VCaP (cell line): ENCODE data around the gene LCN9.

Experiments
- H3K27ac ChIP-seq: fragments of 450-650 bp; 2 replicates; pipeline ENCODE4 v1.5.1; 2017
- TF ChIP-seq, protein P1 (sequence below): fragments of 450-650 bp; conservative IDR thresholded peaks from 2 replicates; pipeline ENCODE4 v1.5.1; 2017; ENCODE audit warnings: mild to moderate bottlenecking, moderate library complexity

Gene LCN9, protein sequence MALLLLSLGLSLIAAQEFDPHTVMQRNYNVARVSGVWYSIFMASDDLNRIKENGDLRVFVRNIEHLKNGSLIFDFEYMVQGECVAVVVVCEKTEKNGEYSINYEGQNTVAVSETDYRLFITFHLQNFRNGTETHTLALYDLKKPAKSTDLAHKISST

DNA sequence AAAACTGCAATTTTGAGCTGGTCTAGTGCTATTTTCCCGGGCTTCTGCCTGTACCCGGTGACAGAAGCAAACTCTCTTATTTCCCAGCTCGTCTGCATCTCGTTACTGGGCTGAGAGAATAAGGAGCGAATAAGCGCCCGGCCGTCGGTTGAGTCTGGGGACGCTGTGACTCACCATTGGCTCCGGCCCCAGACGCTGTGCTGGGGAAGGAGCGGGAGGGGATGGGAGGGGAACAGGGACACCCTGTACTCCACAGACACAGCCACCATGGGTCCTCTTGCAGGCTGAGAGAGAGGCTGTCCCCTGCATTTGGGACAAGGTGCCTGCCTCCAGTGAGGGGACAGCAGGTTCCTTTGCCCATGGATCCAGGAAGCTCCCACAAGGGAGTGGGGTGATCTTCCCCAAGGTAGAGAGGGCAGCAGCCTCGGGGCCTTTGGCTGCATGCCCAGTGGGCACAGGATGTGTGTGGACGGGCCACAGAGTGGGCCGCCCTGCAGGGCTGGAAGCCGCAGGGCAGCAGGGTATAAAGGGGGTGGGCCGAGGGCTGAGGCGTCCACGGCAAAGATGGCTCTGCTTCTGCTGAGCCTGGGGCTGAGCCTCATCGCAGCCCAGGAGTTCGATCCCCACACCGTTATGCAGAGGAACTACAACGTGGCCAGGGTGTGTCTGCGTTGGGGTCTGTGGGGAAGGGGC, at the start of gene LCN9:
TSS of gene LCN9 (plus strand) at position 552 of the 693 bp plus-strand sequence. CDS start at position 565, 13 bp downstream.
- no peak within 1 kb of the TSS for H3K27ac ChIP-seq
- TF ChIP-seq, protein P1, sequence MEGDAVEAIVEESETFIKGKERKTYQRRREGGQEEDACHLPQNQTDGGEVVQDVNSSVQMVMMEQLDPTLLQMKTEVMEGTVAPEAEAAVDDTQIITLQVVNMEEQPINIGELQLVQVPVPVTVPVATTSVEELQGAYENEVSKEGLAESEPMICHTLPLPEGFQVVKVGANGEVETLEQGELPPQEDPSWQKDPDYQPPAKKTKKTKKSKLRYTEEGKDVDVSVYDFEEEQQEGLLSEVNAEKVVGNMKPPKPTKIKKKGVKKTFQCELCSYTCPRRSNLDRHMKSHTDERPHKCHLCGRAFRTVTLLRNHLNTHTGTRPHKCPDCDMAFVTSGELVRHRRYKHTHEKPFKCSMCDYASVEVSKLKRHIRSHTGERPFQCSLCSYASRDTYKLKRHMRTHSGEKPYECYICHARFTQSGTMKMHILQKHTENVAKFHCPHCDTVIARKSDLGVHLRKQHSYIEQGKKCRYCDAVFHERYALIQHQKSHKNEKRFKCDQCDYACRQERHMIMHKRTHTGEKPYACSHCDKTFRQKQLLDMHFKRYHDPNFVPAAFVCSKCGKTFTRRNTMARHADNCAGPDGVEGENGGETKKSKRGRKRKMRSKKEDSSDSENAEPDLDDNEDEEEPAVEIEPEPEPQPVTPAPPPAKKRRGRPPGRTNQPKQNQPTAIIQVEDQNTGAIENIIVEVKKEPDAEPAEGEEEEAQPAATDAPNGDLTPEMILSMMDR, result no peak

DNA sequence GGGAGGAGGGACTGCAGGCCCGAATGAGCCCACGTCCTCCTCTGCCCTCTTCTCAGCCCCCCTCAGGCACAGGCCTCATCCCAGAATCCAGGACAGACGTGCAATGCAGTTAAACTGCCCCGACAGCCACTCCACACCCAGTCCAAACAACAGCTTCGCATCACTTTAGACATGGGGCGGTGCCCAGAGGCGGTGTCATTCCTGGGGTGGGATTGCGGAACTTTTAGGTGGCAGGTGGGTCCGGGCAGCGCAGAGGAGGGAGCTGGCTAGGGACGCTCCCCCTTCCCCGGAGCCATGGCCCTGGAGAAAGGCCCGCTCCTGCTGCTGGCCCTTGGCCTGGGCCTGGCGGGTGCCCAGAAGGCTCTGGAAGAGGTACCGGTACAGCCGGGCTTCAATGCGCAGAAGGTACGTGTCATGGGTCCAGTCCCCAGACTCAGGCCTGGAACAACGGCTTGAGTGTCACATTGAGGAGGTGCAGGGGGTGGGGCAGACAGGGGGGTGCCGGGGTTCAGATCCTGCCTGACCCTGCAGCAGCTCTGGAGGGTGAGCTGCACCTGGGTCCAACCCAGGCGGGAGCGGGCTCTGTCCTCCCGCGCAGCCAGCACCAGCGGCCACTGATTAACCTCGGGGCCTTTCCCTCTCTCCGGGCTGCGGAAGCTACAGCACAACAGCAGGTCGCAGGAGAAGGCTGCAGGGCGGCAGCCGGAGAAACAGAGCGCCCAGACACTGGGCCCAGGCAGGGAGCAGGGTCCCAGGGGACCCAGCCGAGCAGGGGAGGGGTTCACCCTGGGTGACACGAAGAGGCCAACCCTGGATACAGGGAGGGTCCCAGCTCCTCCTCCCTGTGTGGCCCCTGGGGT, 48.9 kb upstream of the LCN9 start:
- no peak overlapping the region for H3K27ac ChIP-seq

DNA sequence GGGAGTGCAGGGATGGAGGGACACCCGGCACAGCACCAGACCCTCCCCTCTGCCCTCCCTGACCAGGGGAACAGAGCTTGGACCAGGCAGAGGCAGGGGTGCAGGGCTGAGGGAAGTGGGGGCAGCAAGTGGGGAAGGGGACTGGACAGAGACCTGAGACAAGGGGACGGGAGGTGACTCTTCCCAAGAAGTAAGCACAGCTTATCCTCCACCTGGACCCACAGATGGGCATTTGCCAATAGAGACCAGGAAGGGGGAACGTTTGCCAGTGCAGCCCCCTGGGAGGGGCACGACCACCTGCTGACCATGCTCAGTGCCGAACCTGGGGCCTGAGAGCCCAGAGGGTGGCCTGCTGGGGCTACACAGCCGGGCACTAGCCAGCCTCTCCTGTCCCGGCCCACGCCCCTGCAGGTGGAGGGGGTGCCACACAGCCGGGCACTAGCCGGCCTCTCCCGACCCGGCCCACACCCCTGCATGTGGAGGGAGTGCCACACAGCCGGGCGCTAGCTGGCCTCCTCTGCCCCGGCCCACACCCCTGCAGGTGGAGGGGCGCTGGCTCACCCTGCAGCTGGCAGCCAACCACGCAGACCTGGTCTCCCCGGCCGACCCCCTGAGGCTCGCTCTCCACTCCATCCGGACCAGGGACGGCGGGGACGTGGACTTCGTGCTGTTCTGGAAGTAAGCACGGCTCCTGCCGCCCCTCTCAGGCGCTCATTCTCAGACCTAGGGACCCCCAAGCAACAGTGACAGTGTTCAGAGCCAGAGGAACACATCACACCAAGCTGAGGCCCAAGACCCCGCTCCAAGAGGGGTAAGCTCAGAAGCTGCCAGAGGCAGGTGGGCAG, 48.1 kb upstream of the LCN9 start:
- no peak overlapping the region for H3K27ac ChIP-seq
- TF ChIP-seq, protein P1, result no peak

More for the DNA sequence above, 48.9 kb upstream of the LCN9 start:
- TF ChIP-seq, protein P1, result no peak

DNA sequence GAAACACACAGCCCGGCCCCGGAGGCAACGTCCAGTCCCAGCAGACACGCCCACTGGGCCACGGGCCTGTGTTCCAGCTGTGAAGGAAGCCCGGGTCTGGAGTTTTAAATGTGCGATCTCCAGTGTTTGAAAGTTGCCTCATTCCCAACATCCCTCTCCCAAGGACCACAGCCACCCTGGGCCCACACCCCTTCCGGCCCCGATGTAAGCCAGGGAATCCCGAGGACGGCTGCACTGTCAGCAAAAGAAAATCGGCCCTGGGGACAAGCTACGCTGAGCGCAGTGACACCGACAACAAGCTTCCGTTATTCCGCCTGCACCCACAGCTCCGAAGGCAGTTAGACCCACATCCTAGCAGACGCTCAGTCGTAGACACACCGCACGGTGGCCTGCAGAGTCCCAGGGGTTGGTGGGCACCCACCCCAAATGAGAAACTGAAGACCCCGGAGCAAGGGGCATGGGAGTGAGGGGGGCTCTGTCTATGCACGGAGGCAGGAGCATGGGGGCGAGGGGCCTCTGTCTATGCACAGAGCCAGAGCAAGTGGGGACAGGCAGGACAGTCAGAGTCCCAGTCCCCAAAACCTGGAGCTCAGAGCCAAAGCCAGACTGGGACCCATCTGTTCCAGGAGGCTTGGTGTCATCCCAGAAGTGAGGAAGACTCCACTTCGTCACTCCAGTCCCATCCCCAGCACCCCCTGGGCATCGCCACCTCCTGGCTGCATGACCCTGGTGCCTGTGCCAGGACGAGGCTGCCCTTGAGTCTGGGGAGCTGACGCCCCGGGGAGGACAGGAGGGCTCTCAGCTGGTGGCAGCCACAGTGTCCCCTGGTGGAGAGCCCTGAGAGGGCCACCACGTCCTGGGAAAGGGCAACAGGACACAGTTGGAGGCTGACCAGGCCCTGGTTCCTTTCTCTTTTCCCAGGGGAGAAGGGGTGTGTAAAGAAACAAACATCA, 47.2 kb upstream of the LCN9 start:
- no peak overlapping the region for H3K27ac ChIP-seq
- TF ChIP-seq, protein P1, result peak; percentile 29; the same call in 1 of the 2 replicates

DNA sequence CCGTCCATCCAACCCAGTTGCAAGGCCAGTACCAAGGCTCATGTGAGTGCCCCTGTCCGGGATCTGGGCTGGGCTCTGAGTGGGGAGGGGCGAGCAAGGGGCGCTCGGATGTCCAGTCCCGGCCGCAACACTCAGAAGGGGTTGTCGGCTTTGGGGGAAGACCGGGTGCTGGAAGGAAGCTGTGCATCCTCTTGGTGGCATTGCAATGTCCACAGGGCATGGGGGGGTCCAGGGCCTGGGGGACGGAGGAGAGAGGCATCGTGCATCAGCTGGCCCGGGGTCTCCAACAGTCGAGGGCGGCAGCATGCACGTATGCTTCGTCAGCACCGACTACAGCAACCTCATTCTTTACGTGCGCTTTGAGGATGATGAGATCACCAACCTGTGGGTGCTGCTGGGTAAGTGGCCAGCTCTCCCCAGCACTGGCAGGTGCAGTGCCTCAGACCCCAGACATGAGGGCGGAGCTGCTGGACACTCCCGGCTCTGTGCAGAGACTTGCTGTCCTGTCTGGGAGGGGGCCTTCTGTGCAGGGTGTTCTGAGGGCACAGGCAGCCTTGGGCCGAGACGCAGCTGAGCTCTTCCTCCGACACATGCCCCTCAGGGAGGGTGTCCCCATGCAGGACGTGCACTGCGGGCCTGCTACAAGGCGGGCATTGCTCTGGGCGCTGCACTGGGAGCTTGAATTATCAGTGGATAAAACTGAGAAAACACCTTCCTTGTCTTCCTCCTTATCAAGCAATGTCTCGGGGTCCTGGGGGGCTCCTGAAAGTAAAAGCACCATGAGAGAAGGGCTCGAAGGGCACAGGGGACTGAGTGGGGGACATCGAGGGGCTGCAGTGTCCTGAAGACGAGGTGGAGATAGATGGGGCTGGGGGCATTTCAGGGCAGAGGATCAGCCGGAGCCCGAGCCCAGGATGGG, 46.2 kb upstream of the LCN9 start:
- TF ChIP-seq, protein P1, result 0 out of 2 replicates have a peak, but pooled peaks have one; percentile 0
- H3K27ac ChIP-seq, result no peak overlapping the region

DNA sequence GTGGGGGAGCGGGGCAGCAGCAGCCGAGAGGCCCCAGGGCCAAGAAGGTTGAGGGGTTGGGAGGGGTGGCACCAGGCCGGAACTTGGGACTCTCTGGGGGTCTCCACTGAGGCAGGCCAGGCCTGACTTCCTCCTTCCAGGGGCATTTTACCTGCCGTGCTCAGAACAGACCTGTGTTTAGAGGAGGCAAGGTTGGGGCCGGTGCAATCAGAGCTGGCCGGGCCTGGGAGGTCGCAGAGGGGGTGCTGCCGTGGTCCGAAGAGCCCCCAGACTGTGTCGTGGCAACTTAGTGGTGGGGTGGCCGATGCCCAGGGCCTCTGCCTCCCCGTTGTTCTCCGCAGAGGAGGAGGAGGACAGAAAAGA, 45.6 kb upstream of the LCN9 start:
- H3K27ac ChIP-seq, result no peak overlapping the region
- TF ChIP-seq, protein P1, result no peak
